KBM-7 (cell line): ENCODE results near the gene NFYB.

Experiments
- DNase-seq: peaks from one replicate; pipeline ENCODE4 v3.0.0-alpha.2; 2015
- in situ Hi-C: fragments of 300-500 bp; cut with MboI; formaldehyde crosslinking; loops from 2 replicates; pipeline ENCODE4 v1.14.3; 2020; ENCODE audit warnings: low sequenced_read_pairs, low pct_unique_long_range_greater_than_20kb, mixed read lengths

The NFYB gene

GRCh38 chr12:104073699-104074098, 64.3 kb downstream of the NFYB start:
- no peak for DNase-seq
- in situ Hi-C loops, result no loop called here

GRCh38 chr12:104072099-104072498, 65.9 kb downstream of the NFYB start:
- DNase-seq, result no peak
- in situ Hi-C loops, result no loop called here
